Measurements from ENCODE around the gene SEPSECS.
"Not testable (repeated sequence)": the region's sequence is repeated elsewhere in the genome, so short reads cannot be mapped to it uniquely, and the experiment has no call there.

Gene SEPSECS

GRCh38 chr4:25083441-25083840, 76.8 kb downstream of the SEPSECS start:
- DNase-seq (ENCODE audit: low spot score): not testable (repeated sequence)

- no peak for DNase-seq (ENCODE audit: low spot score)
These were observed 78.3 kb downstream of the SEPSECS start for GRCh38 chr4:25081866-25082471.

- DNase-seq (ENCODE audit: low spot score): no peak
These were observed 79.7 kb downstream of the SEPSECS start for GRCh38 chr4:25080571-25080970.

- no peak for DNase-seq (ENCODE audit: low spot score)
These were observed 81.7 kb downstream of the SEPSECS start for GRCh38 chr4:25078523-25078922.

GRCh38 chr4:25076625-25077398, 83.4 kb downstream of the SEPSECS start:
- DNase-seq (ENCODE audit: low spot score): no peak

- no peak for DNase-seq (ENCODE audit: low spot score)
These were observed 84.4 kb downstream of the SEPSECS start for GRCh38 chr4:25075851-25076250.

- no peak for DNase-seq (ENCODE audit: low spot score)
These were observed 85.1 kb downstream of the SEPSECS start for GRCh38 chr4:25075129-25075528.

GRCh38 chr4:25070545-25070944, 89.7 kb downstream of the SEPSECS start:
- DNase-seq (ENCODE audit: low spot score): no peak
